Right lobe of liver (tissue), 6 donors: ENCODE results near the gene PLPP6. TPM values are rescaled to one million over a fixed set of nuclear protein-coding genes. Genes with fewer than 3 reads are reported as not detected.

Experiments
- ATAC-seq, 4 donors: fragments of 200-7000 bp; cut with Tn5 transposase; one replicate each; pipeline ENCODE4 v1.9.1; 2020; ENCODE audit warnings: mild to moderate bottlenecking in 4 of 4, moderate library complexity in 4 of 4
- DNase-seq, 3 donors: peaks; one replicate each; pipeline ENCODE4 v3.0.0-alpha.2; 2020
- H3K27ac ChIP-seq, 3 donors: fragments of 200-600 bp; one replicate each; pipeline ENCODE4 v1.8.0; 2022
- H3K27me3 ChIP-seq, 2 donors: fragments of 200-600 bp; one replicate each; pipeline ENCODE4 v1.8.0; 2022
- H3K36me3 ChIP-seq, 4 donors: fragments of 200-600 bp; sonication (generic) in 1 of 4; one replicate each; pipeline versions ENCODE4 v1.5.1 to v1.8.0; 2017 to 2022; ENCODE audit warnings: control low read depth in 1 of 4
- H3K4me1 ChIP-seq, 4 donors: fragments of 200-600 bp; sonication (generic) in 1 of 4; one replicate each; pipeline versions ENCODE4 v1.5.1 to v1.8.0; 2017 to 2022; ENCODE audit warnings: control low read depth in 1 of 4
- H3K4me3 ChIP-seq, 3 donors: fragments of 200-600 bp; one replicate each; pipeline ENCODE4 v1.8.0; 2022
- H3K9me3 ChIP-seq, 4 donors: fragments of 200-600 bp; sonication (generic) in 1 of 4; one replicate each; pipeline versions ENCODE4 v1.5.1 to v1.8.0; 2017 to 2022; ENCODE audit warnings: control low read depth in 1 of 4
- CTCF ChIP-seq, 4 donors: fragments of 200-600 bp in 3 of 4; fragments of 450-650 bp in 1 of 4; IDR thresholded peaks; one replicate each; pipeline versions ENCODE4 v1.5.1 to v1.8.0; 2016 to 2022; ENCODE audit warnings: antibody characterized with exemption in 4 of 4, mild to moderate bottlenecking in 2 of 4
- POLR2A ChIP-seq: fragments of 450-650 bp; IDR thresholded peaks from one replicate; pipeline ENCODE4 v1.6.1; 2017; ENCODE audit warnings: antibody characterized with exemption, mild to moderate bottlenecking
- WGBS: methylation state at CpG from one replicate; pipeline ENCODE4 v1.1.6; 2018; ENCODE audit warnings: low coverage, low lambda C conversion rate; ENCODE audit not compliant: insufficient coverage; ENCODE audit errors: missing lambda C conversion rate; 5-methylcytosine and 5-hydroxymethylcytosine counted together
- intact Hi-C, 2 donors: fragments of 100-400 bp; cut with DNase I; formaldehyde crosslinking; loops; one replicate each; pipeline versions ENCODE4 v1.11.2 to v1.14.1; 2022
- total RNA-seq, 6 experiments: library from RNA; depleted of rRNA in 2 of 6; stranded (reverse); fragments of >200 nt in 2 of 6; fragmentation: NEBNext Ultra II Directional in 3 of 6; extraction: Animal tissue kit (Norgen Biotek cat#: 25700) in 3 of 6; gene quantifications; one replicate each; pipeline versions ENCODE4 v1.1.0 to v1.2.4, GENCODE V29; 2016 to 2023
- donor health status: DM: no; HTN: yes; CAD: no.
- donor health status: DM: no; HTN: no; CAD: no.
- donor health status: DM: no; HTN: no; CAD: no.
- donor health status: DM: no; HTN: yes; CAD: no.
- donor health status: DM: no; HTN: yes; CAD: no.

The PLPP6 gene
- total RNA-seq, 6 experiments from 2014 or later = 7.8 to 12.4 (median 9.3) TPM

GRCh38 chr9:4714266-4715016, 52.3 kb downstream of the PLPP6 start:
- Histone ChIP-seq H3K9me3 (no peaks in the 10 kb centered on the region), H3K4me1 (no peaks in the 10 kb centered on the region), H3K4me3 (no peak overlapping the region), H3K27ac (no peak overlapping the region), H3K27me3 (no peaks in the 10 kb centered on the region), H3K36me3 (peaks cover 0 to 73% (median 35%) of the 10 kb centered on the region in 4 donors)
- TF ChIP-seq CTCF (IDR thresholded peaks at IDR 0.05) = no peak
- TF ChIP-seq POLR2A = no peak
- no peak for ATAC-seq
- intact Hi-C loops = no loop called here
- no peak for DNase-seq
- 95% methylated on average over 9 of the region's 9 CpGs for WGBS

Other genes starting within 250 kb of the PLPP6 start
- gene SLC1A1, start 171.8 kb upstream of the PLPP6 start, total RNA-seq = 10 to 100 TPM; 22.0 to 82.7 (median 38.7) TPM
- gene SPATA6L, start 4.2 kb downstream of the PLPP6 start, total RNA-seq = 10 to 100 TPM in 1 of 6 experiments, 1 to 10 TPM in 5; 3.7 to 18.8 (median 5.0) TPM
- gene CDC37L1, start 17.3 kb downstream of the PLPP6 start, total RNA-seq = 10 to 100 TPM; 20.9 to 42.4 (median 30.8) TPM
- gene AK3, start 78.9 kb downstream of the PLPP6 start, total RNA-seq = 100 to 1,000 TPM in 3 of 6 experiments, 10 to 100 TPM in 3; 72.4 to 131 (median 99.5) TPM
- gene RCL1, start 130.7 kb downstream of the PLPP6 start, total RNA-seq = 100 to 1,000 TPM in 1 of 6 experiments, 10 to 100 TPM in 5; 20.2 to 108 (median 63.4) TPM